ENCODE data around the gene ZNF672. TPM values are rescaled to one million over a fixed set of nuclear protein-coding genes. Genes with fewer than 3 reads are reported as not detected.
"Not testable (repeated sequence)": the region's sequence is repeated elsewhere in the genome, so short reads cannot be mapped to it uniquely, and the experiment has no call there.

Gene ZNF672
- total RNA-seq, 1 experiment from 2014 or later: 16.7 TPM

DNA sequence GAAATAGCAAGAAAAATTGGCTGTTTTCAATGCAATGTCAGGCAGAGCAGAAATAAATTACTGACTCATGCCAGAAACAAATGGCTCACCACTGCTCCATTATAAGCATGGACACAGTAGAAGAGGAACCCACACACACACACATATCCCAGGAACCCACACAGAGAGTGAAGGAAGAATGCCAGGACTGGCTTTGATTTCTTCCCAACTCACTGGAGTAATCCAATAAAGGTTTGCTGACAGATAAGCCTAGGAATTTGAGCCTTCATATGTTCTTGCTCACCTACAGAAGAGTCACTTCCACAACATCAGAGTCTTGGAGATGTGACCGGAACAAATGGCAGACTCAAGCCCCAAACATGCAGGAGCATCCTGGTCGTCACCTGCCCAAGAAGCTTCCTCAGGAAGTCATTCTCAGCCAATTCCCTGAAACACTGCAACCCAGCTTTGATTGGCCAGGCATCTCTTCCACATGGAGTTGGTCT lies 14.5 kb upstream of the ZNF672 start:
- Histone ChIP-seq H3K4me3 (ENCODE audit: low read length) (peak overlapping the region; percentile 70; the same call in 1 of the 2 replicates), H4K20me1 (ENCODE audit: insufficient read depth, low read depth, low read length) (no peaks in the 10 kb centered on the region; the same call in 1 of the 2 replicates), H3K9me3 (ENCODE audit: low read length) (no peaks in the 10 kb centered on the region), H3K4me2 (ENCODE audit: low read depth, low read length, poor library complexity, severe bottlenecking) (peak overlapping the region; percentile 80), H3K27ac (ENCODE audit: low read length) (no peak overlapping the region; the same call in 1 of the 2 replicates), H3K36me3 (ENCODE audit: insufficient read depth, low read length) (no peaks in the 10 kb centered on the region; the same call in 1 of the 2 replicates), H3K9ac (ENCODE audit: low read length) (no peak overlapping the region; the same call in 1 of the 2 replicates), H3K79me2 (ENCODE audit: low read length) (peaks cover 62% of the 10 kb centered on the region), H2AFZ (ENCODE audit: low read length) (no peak overlapping the region), H3K4me1 (ENCODE audit: low read length) (peaks cover 69% of the 10 kb centered on the region), H3K9me2 (replicated peaks; ENCODE audit: insufficient read depth, low read length) (no peaks in the 10 kb centered on the region), H3K27me3 (ENCODE audit: low read length) (no peaks in the 10 kb centered on the region)
- no peak for DNase-seq

DNA sequence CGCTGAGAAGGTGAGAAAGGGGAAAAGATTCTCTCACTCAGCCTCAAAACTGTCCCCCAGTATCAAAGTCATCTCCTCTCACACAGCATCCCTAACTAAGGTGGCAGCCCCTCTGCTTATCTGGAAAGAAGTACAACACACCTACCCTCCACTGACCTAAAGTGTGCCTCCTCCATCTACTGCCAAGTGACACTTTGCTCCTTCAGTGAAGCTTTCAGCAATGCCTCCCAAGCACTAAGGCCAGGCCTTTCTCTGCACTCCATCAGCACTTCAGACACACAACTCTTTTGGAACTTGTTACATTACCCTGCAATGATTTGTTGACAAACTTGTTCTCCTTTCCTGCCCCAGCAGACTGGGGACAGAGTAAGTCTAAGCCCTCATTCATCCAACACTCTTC lies 13.7 kb upstream of the ZNF672 start:
- peak overlapping the region; percentile 83; the same call in 1 of the 2 replicates for H3K9ac ChIP-seq (ENCODE audit: low read length)
- no peaks in the 10 kb centered on the region; the same call in 1 of the 2 replicates for H4K20me1 ChIP-seq (ENCODE audit: insufficient read depth, low read depth, low read length)
- H3K79me2 ChIP-seq (ENCODE audit: low read length): peaks cover 55% of the 10 kb centered on the region
- no peaks in the 10 kb centered on the region for H3K9me3 ChIP-seq (ENCODE audit: low read length)
- H2AFZ ChIP-seq (ENCODE audit: low read length): no peak overlapping the region
- no peaks in the 10 kb centered on the region; the same call in 1 of the 2 replicates for H3K36me3 ChIP-seq (ENCODE audit: insufficient read depth, low read length)
- no peak overlapping the region for H3K27ac ChIP-seq (ENCODE audit: low read length)
- H3K4me2 ChIP-seq (ENCODE audit: low read depth, low read length, poor library complexity, severe bottlenecking): peak overlapping the region; percentile 80
- H3K4me1 ChIP-seq (ENCODE audit: low read length): peaks cover 64% of the 10 kb centered on the region
- H3K27me3 ChIP-seq (ENCODE audit: low read length): no peaks in the 10 kb centered on the region
- no peak for DNase-seq
- H3K4me3 ChIP-seq (ENCODE audit: low read length): peak overlapping the region; percentile 70; the same call in 1 of the 2 replicates
- H3K9me2 ChIP-seq (replicated peaks; ENCODE audit: insufficient read depth, low read length): no peaks in the 10 kb centered on the region

DNA sequence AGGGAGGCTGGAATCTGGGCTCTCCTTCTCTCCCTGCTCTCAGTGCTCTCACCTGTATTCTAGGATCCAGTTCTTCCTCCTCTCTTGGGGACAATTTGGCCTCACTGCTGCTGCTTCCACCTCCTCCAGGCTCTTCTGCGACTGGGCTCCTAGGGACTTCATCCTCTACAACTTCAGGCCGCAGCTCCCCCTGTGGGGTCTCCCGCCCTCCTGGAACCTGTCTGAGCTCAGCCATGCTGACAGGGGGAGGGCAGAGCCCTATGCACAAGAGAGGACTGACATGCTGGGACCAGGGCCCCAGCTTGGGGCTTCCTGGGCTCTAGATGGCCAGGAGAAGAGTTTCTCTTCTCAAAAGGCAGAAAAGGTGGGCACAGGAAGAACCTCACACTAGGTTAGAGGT lies 13.3 kb upstream of the ZNF672 start:
- Histone ChIP-seq H3K4me2 (ENCODE audit: low read depth, low read length, poor library complexity, severe bottlenecking) (peak overlapping the region; percentile 80), H4K20me1 (ENCODE audit: insufficient read depth, low read depth, low read length) (no peaks in the 10 kb centered on the region; the same call in 1 of the 2 replicates), H3K4me1 (ENCODE audit: low read length) (peaks cover 60% of the 10 kb centered on the region), H3K27me3 (ENCODE audit: low read length) (no peaks in the 10 kb centered on the region), H3K9ac (ENCODE audit: low read length) (peak overlapping the region; percentile 83), H3K79me2 (ENCODE audit: low read length) (peaks cover 54% of the 10 kb centered on the region), H2AFZ (ENCODE audit: low read length) (no peak overlapping the region), H3K4me3 (ENCODE audit: low read length) (peak overlapping the region; percentile 70), H3K9me3 (ENCODE audit: low read length) (no peaks in the 10 kb centered on the region), H3K36me3 (ENCODE audit: insufficient read depth, low read length) (no peaks in the 10 kb centered on the region; the same call in 1 of the 2 replicates), H3K9me2 (replicated peaks; ENCODE audit: insufficient read depth, low read length) (no peaks in the 10 kb centered on the region), H3K27ac (ENCODE audit: low read length) (no peak overlapping the region)
- DNase-seq: no peak

DNA sequence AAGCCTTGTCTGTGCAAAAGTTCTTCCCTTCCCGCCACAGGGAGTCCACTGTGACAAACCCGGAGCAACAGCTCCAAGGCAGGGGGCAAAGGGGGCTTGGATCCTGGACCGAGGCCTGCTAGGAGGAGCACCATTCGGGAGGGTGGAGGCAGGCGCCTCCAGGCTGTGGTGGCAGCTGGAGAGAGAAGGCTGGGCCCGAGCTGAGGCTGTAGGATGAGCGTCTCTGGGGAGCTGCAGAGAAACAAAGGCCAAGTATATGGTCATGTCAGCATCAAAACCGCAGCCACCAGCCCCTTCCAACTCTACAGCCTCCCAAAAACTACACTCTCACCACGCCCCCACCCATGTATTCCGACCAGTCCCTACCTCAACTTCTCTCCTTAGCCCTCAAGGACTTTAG lies 12.9 kb upstream of the ZNF672 start:
- H3K79me2 ChIP-seq (ENCODE audit: low read length): peaks cover 51% of the 10 kb centered on the region

DNA sequence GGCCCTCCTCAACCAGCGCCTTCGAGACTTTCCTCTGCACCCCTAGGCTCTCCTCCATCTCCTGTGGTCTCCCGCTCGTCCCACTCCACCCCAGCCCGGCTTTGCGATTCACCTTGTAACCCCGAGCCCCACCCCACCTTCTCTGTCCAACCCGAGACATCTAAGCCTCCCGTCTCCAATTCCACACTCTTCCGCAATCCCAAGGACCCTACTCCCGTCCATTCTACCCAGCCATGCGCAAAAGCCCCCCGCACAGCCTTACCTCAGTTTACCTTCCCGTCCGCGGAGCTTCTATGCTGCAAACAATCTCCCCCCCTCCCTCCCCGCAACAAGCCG lies 12.5 kb upstream of the ZNF672 start:
- H4K20me1 ChIP-seq (ENCODE audit: insufficient read depth, low read depth, low read length): no peaks in the 10 kb centered on the region; the same call in 1 of the 2 replicates
- H3K27me3 ChIP-seq (ENCODE audit: low read length): no peaks in the 10 kb centered on the region
- peaks cover 52% of the 10 kb centered on the region for H3K4me1 ChIP-seq (ENCODE audit: low read length)
- peak overlapping the region; percentile 80 for H3K4me2 ChIP-seq (ENCODE audit: low read depth, low read length, poor library complexity, severe bottlenecking)
- no peaks in the 10 kb centered on the region for H3K9me3 ChIP-seq (ENCODE audit: low read length)
- no peak for DNase-seq
- peak overlapping the region; percentile 83 for H3K9ac ChIP-seq (ENCODE audit: low read length)
- H3K79me2 ChIP-seq (ENCODE audit: low read length): peaks cover 47% of the 10 kb centered on the region
- H2AFZ ChIP-seq (ENCODE audit: low read length): peak overlapping the region; percentile 98; the same call in 1 of the 2 replicates
- no peaks in the 10 kb centered on the region for H3K36me3 ChIP-seq (ENCODE audit: insufficient read depth, low read length)
- no peak overlapping the region for H3K27ac ChIP-seq (ENCODE audit: low read length)
- no peaks in the 10 kb centered on the region for H3K9me2 ChIP-seq (replicated peaks; ENCODE audit: insufficient read depth, low read length)
- H3K4me3 ChIP-seq (ENCODE audit: low read length): peak overlapping the region; percentile 70

More for the DNA sequence above, 12.9 kb upstream of the ZNF672 start:
- Histone ChIP-seq H3K36me3 (ENCODE audit: insufficient read depth, low read length) (no peaks in the 10 kb centered on the region; the same call in 1 of the 2 replicates), H3K4me1 (ENCODE audit: low read length) (peaks cover 56% of the 10 kb centered on the region), H3K4me2 (ENCODE audit: low read depth, low read length, poor library complexity, severe bottlenecking) (peak overlapping the region; percentile 80), H3K27me3 (ENCODE audit: low read length) (no peaks in the 10 kb centered on the region), H2AFZ (ENCODE audit: low read length) (no peak overlapping the region), H4K20me1 (ENCODE audit: insufficient read depth, low read depth, low read length) (no peaks in the 10 kb centered on the region; the same call in 1 of the 2 replicates), H3K27ac (ENCODE audit: low read length) (no peak overlapping the region), H3K9me2 (replicated peaks; ENCODE audit: insufficient read depth, low read length) (no peaks in the 10 kb centered on the region), H3K9me3 (ENCODE audit: low read length) (no peaks in the 10 kb centered on the region), H3K4me3 (ENCODE audit: low read length) (peak overlapping the region; percentile 70), H3K9ac (ENCODE audit: low read length) (peak overlapping the region; percentile 83)
- no peak for DNase-seq

DNA sequence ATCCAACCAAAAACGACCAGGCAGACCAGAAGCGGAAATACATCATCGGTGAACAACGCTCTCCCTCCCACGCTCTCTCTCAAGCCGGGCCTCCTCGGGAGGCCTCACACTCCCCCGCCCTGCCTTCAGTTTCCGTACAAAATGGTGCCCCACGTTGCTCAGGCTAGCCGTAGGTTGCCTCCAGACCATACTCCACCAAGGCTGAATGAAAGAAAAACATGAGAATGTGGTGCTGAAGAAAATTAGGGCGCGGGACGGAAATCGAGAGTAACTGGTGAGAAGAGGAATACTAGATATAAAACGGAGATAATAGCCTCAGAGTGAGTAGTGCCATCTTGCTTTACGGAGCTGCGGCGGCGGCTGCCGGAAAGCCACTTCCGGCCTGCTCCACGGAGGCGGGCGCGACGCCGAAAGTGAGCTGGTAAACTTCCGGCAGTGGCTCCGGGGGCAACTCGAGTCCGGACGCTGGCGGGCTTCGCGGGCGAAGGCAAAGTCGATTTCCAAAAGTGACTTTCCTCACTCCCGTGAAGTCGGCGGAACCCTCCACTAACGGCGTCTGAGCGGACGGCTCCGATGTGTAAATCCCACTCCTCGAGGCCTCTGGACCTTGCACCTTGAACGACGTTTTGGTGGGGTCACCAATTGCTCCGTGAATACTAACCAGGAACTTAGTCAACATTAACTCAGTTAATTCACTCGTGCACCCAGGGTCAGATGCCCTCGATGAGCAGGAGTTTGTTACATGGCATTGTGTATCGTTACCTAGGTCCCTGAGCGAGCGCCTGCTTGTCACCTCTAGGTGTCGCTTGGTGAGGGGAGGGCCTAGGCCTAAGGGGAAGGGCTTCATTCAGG lies 11.9 kb upstream of the ZNF672 start, which contains the start of gene SH3BP5L:
TSS of gene SH3BP5L (minus strand) at position 7 of the 852 bp plus-strand sequence. CDS start 980 bp downstream, outside the sequence.
- peak within 1 kb of the TSS; percentile 74 for H3K27ac ChIP-seq (ENCODE audit: low read length)
- no peaks in the 10 kb centered on the region for H3K9me2 ChIP-seq (replicated peaks; ENCODE audit: insufficient read depth, low read length)
- peaks cover 41% of the 10 kb centered on the region for H3K79me2 ChIP-seq (ENCODE audit: low read length)
- peak; percentile 97 for DNase-seq
- peak within 1 kb of the TSS; percentile 80 for H3K4me2 ChIP-seq (ENCODE audit: low read depth, low read length, poor library complexity, severe bottlenecking)
- peak within 1 kb of the TSS; percentile 98 for H2AFZ ChIP-seq (ENCODE audit: low read length)
- H3K9ac ChIP-seq (ENCODE audit: low read length): peak within 1 kb of the TSS; percentile 83
- no peaks in the 10 kb centered on the region; the same call in 1 of the 2 replicates for H4K20me1 ChIP-seq (ENCODE audit: insufficient read depth, low read depth, low read length)
- H3K4me3 ChIP-seq (ENCODE audit: low read length): peak within 1 kb of the TSS; percentile 70
- no peaks in the 10 kb centered on the region for H3K27me3 ChIP-seq (ENCODE audit: low read length)
- H3K36me3 ChIP-seq (ENCODE audit: insufficient read depth, low read length): no peaks in the 10 kb centered on the region
- no peaks in the 10 kb centered on the region for H3K9me3 ChIP-seq (ENCODE audit: low read length)
- H3K4me1 ChIP-seq (ENCODE audit: low read length): peaks cover 48% of the 10 kb centered on the region

DNA sequence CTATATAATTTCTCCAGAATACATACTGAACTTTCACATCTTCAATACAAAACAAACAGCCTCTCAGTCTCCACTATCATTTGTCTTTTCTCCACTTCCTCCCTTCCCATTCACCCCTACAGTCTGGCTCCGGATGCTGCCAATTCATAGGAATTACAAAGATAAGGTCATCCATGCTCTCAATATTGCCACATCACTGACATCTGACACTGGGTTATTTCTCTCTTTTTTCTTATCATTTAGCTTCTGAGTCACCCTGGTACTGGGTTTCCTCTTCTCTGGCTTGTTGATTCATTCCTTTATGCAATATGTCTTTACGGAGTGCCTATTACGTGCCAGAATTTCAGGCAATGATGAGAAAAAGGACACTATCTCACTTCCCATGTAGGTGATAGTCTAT lies 9.2 kb upstream of the ZNF672 start:
- H3K4me3 ChIP-seq (ENCODE audit: low read length): no peak overlapping the region
- no peaks in the 10 kb centered on the region for H3K9me2 ChIP-seq (replicated peaks; ENCODE audit: insufficient read depth, low read length)
- no peak for DNase-seq
- H3K4me2 ChIP-seq (ENCODE audit: low read depth, low read length, poor library complexity, severe bottlenecking): no peak overlapping the region
- H3K9me3 ChIP-seq (ENCODE audit: low read length): no peaks in the 10 kb centered on the region
- peaks cover 18% of the 10 kb centered on the region for H3K79me2 ChIP-seq (ENCODE audit: low read length)
- H3K4me1 ChIP-seq (ENCODE audit: low read length): peaks cover 23% of the 10 kb centered on the region
- H3K27ac ChIP-seq (ENCODE audit: low read length): no peak overlapping the region
- H3K9ac ChIP-seq (ENCODE audit: low read length): no peak overlapping the region
- no peak overlapping the region for H2AFZ ChIP-seq (ENCODE audit: low read length)
- no peaks in the 10 kb centered on the region for H4K20me1 ChIP-seq (ENCODE audit: insufficient read depth, low read depth, low read length)
- no peaks in the 10 kb centered on the region for H3K36me3 ChIP-seq (ENCODE audit: insufficient read depth, low read length)
- H3K27me3 ChIP-seq (ENCODE audit: low read length): no peaks in the 10 kb centered on the region

DNA sequence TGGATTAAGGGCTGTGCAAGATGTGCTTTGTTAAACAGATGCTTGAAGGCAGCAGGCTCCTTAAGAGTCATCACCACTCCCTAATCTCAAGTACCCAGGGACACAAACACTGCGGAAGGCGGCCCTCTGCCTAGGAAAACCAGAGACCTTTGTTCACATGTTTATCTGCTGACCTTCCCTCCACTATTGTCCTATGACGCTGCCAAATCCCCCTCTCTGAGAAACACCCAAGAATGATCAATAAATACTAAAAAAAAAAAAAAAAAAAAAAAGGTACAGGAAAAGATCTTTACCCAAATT lies 7.4 kb upstream of the ZNF672 start:
- H3K9ac ChIP-seq (ENCODE audit: low read length); H3K4me2 ChIP-seq (ENCODE audit: low read depth, low read length, poor library complexity, severe bottlenecking); H3K27ac ChIP-seq (ENCODE audit: low read length); DNase-seq; H3K9me3 ChIP-seq (ENCODE audit: low read length); H3K9me2 ChIP-seq (replicated peaks; ENCODE audit: insufficient read depth, low read length); H4K20me1 ChIP-seq (ENCODE audit: insufficient read depth, low read depth, low read length); H3K4me3 ChIP-seq (ENCODE audit: low read length); H2AFZ ChIP-seq (ENCODE audit: low read length); H3K79me2 ChIP-seq (ENCODE audit: low read length); H3K27me3 ChIP-seq (ENCODE audit: low read length); H3K36me3 ChIP-seq (ENCODE audit: insufficient read depth, low read length): not testable (repeated sequence)
- H3K4me1 ChIP-seq (ENCODE audit: low read length): peaks cover 17% of the 10 kb centered on the region

Data from Karpas-422 (cell line).